HL-60 (cell line): ENCODE measurements around the gene C20orf144.
"Not testable (repeated sequence)": the region's sequence is repeated elsewhere in the genome, so short reads cannot be mapped to it uniquely, and the experiment has no call there.

Source experiments
- DNase-seq, 2 experiments: peaks; one replicate each; pipeline ENCODE4 v3.0.0-alpha.2; 2010 to 2020; ENCODE audit warnings: low read depth in 1 of 2, low spot score in 1 of 2
- H3K27ac ChIP-seq: fragments of 250-450 bp; sonication (Bioruptor Pico); replicated peaks from 2 replicates; pipeline ENCODE4 v1.5.1; 2020; ENCODE audit warnings: mild to moderate bottlenecking, moderate library complexity
- H3K27me3 ChIP-seq: fragments of 250-450 bp; sonication (Bioruptor Pico); 2 replicates; pipeline ENCODE4 v1.5.1; 2021; ENCODE audit warnings: mild to moderate bottlenecking, moderate library complexity; ENCODE audit not compliant: insufficient read depth, poor library complexity, severe bottlenecking
- H3K4me3 ChIP-seq: replicated peaks from 2 replicates; pipeline ENCODE4 v1.5.1; 2011; ENCODE audit warnings: mild to moderate bottlenecking, control low read depth, low read length; ENCODE audit not compliant: insufficient read depth
- GABPA ChIP-seq: IDR thresholded peaks from 2 replicates; pipeline ENCODE4 v1.6.1; 2012; ENCODE audit warnings: low read depth
- POLR2AphosphoS5 ChIP-seq: IDR thresholded peaks from 2 replicates; pipeline ENCODE4 v1.6.1; 2012; ENCODE audit warnings: low read depth
- SPI1 ChIP-seq: IDR thresholded peaks from 2 replicates; pipeline ENCODE4 v1.6.1; 2012; ENCODE audit warnings: low read depth, mild to moderate bottlenecking, borderline replicate concordance
- TF ChIP-seq, protein P1 (sequence below): IDR thresholded peaks from one replicate; pipeline ENCODE4 v1.5.1; 2011; ENCODE audit warnings: low read length, control low read depth, inconsistent platforms; ENCODE audit not compliant: insufficient read depth
- TF ChIP-seq, protein P2 (sequence below): IDR thresholded peaks from 2 replicates; pipeline ENCODE4 v1.6.1; 2012; ENCODE audit warnings: low read depth; ENCODE audit not compliant: insufficient replicate concordance

The C20orf144 gene

DNA sequence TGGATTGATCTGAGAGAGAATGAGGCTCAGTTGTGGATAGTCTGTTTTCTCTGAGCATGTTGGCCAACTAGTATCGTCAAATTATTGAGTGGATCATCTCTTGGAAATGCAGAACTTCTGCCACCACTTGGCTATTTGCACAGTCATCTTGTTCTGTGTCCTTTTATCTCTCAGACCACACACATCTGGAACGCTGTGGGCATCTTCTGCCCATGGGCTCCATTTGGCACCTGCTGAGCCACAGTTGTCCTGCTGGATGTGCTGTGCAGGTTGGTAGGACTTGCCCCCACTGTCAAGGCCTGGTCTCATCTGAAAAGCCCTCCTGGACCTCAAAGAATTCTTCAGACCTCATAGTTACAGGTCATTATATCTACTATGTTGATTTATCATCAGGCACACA is 16.7 kb upstream of the C20orf144 start:
- Histone ChIP-seq H3K4me3 (no peak overlapping the region), H3K27ac (no peak overlapping the region), H3K27me3 (no peaks in the 10 kb centered on the region)
- no peak for TF ChIP-seq POLR2AphosphoS5
- TF ChIP-seq SPI1: no peak
- TF ChIP-seq, protein P1, sequence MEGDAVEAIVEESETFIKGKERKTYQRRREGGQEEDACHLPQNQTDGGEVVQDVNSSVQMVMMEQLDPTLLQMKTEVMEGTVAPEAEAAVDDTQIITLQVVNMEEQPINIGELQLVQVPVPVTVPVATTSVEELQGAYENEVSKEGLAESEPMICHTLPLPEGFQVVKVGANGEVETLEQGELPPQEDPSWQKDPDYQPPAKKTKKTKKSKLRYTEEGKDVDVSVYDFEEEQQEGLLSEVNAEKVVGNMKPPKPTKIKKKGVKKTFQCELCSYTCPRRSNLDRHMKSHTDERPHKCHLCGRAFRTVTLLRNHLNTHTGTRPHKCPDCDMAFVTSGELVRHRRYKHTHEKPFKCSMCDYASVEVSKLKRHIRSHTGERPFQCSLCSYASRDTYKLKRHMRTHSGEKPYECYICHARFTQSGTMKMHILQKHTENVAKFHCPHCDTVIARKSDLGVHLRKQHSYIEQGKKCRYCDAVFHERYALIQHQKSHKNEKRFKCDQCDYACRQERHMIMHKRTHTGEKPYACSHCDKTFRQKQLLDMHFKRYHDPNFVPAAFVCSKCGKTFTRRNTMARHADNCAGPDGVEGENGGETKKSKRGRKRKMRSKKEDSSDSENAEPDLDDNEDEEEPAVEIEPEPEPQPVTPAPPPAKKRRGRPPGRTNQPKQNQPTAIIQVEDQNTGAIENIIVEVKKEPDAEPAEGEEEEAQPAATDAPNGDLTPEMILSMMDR: no peak
- no peak for TF ChIP-seq GABPA
- TF ChIP-seq, protein P2, sequence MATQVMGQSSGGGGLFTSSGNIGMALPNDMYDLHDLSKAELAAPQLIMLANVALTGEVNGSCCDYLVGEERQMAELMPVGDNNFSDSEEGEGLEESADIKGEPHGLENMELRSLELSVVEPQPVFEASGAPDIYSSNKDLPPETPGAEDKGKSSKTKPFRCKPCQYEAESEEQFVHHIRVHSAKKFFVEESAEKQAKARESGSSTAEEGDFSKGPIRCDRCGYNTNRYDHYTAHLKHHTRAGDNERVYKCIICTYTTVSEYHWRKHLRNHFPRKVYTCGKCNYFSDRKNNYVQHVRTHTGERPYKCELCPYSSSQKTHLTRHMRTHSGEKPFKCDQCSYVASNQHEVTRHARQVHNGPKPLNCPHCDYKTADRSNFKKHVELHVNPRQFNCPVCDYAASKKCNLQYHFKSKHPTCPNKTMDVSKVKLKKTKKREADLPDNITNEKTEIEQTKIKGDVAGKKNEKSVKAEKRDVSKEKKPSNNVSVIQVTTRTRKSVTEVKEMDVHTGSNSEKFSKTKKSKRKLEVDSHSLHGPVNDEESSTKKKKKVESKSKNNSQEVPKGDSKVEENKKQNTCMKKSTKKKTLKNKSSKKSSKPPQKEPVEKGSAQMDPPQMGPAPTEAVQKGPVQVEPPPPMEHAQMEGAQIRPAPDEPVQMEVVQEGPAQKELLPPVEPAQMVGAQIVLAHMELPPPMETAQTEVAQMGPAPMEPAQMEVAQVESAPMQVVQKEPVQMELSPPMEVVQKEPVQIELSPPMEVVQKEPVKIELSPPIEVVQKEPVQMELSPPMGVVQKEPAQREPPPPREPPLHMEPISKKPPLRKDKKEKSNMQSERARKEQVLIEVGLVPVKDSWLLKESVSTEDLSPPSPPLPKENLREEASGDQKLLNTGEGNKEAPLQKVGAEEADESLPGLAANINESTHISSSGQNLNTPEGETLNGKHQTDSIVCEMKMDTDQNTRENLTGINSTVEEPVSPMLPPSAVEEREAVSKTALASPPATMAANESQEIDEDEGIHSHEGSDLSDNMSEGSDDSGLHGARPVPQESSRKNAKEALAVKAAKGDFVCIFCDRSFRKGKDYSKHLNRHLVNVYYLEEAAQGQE: no peak
- no peak for DNase-seq

DNA sequence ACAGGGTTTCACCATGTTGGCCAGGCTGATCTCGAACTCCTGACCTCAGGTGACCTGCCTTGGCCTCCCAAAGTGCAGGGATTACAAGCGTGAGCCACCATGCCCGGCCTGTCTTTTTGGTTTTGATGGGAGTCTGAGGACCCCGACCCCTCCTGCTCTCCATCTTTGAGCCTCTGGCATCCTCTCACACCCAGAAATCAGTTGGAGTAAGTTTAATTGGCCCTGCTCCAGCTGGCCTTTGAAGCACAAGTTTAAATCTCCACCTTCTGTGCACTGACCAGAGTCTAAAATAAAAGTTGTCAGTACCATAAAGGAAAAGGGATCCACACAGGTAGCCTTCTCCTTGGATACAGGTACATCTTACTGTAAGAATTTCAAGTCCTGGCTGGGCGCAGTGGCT is 15.9 kb upstream of the C20orf144 start:
- no peak for DNase-seq

DNA sequence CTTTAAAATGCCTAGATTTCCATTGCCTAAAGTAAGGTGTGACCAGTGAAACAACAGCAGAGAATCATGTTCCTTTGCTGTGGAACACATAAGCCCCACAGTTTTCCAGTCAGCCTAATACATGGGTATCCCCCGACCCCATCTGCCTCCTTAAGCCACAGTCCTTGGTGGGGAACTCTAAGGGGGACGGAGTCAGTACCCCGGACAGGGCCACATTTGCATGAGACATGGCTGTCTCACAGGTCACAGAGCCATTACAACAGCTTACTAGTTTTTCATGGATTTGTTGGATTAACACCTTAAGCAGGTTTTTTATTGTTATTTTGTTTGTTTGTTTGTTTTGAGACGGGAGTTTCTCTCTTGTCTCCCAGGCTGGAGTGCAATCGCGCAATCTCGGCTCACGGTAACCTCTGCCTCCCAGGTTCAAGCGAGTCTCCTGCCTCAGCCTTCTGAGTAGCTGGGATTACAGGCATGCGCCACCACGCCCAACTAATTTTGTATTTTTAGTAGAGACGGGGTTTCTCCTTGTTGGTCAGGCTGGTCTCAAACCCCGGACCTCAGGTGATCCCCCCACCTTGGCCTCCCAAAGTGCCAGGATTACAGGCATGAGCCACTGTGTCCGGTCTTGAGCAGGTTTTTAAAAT is 15.0 kb upstream of the C20orf144 start:
- not testable (repeated sequence) for H3K4me3 ChIP-seq, H3K27ac ChIP-seq, DNase-seq, H3K27me3 ChIP-seq
- TF ChIP-seq, protein P2: peak; percentile 87

More for the DNA sequence above, 15.9 kb upstream of the C20orf144 start:
- Histone ChIP-seq H3K27ac (no peak overlapping the region), H3K27me3 (no peaks in the 10 kb centered on the region), H3K4me3 (no peak overlapping the region)
- TF ChIP-seq SPI1 (no peak), POLR2AphosphoS5 (no peak), GABPA (no peak)
- TF ChIP-seq, protein P2: no peak
- TF ChIP-seq, protein P1: no peak
